Mesodermal cell (in vitro differentiated cells): Measurements from ENCODE around the gene GPATCH3.
"Not testable (repeated sequence)": the region's sequence is repeated elsewhere in the genome, so short reads cannot be mapped to it uniquely, and the experiment has no call there.

Source experiments
- H3K27ac ChIP-seq: 2 replicates; pipeline ENCODE4 v1.7.0; 2013; ENCODE audit warnings: mild to moderate bottlenecking, low read depth, low read length, moderate library complexity; ENCODE audit not compliant: severe bottlenecking
- H3K36me3 ChIP-seq: 2 replicates; pipeline ENCODE4 v1.7.1; 2013; ENCODE audit warnings: mild to moderate bottlenecking, low read length, moderate library complexity; ENCODE audit not compliant: control insufficient read depth, insufficient read depth
- H3K4me1 ChIP-seq: one replicate; pipeline ENCODE4 v1.7.1; 2013; ENCODE audit warnings: mild to moderate bottlenecking, low read length; ENCODE audit not compliant: insufficient read depth, control insufficient read depth, poor library complexity, severe bottlenecking
- H3K4me3 ChIP-seq: 2 replicates; pipeline ENCODE4 v1.7.0; 2013; ENCODE audit warnings: low read length, control low read depth, mild to moderate bottlenecking; ENCODE audit not compliant: insufficient read depth, poor library complexity, severe bottlenecking; ENCODE audit errors: extremely low read depth
- H3K9me3 ChIP-seq: 2 replicates; pipeline ENCODE4 v1.7.1; 2013; ENCODE audit warnings: mild to moderate bottlenecking, low read length, moderate library complexity; ENCODE audit not compliant: control insufficient read depth
- WGBS, 2 experiments: methylation state at CpG; one replicate each; pipeline ENCODE4 v1.1.5; 2013; ENCODE audit warnings: missing lambda C conversion rate in 2 of 2; ENCODE audit not compliant: insufficient coverage in 2 of 2; 5-methylcytosine and 5-hydroxymethylcytosine counted together

The GPATCH3 gene

DNA sequence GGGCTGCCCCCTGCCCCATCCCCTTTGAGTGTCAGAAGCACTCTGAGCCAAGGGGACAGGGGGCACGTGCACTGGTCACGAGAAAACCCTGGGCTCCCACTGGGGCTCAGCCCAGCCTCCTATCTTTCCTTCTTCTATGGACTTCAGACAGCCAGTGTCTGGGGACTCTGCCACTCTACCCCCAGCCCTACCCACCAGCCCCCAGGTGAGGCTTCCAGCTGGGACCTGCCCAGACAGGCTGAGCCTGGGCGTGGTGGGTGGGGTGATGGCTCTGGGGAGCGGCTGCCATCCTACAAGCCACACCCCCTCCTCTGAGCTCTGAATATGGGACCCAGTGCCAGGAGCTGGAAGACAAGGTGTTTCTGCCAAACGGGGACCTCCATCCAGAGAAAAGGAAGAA lies 45.4 kb downstream of the GPATCH3 start:
- Histone ChIP-seq H3K4me1 (no peaks in the 10 kb centered on the region), H3K9me3 (no peaks in the 10 kb centered on the region), H3K27ac (no peak overlapping the region), H3K4me3 (no peak overlapping the region), H3K36me3 (peaks cover 57% of the 10 kb centered on the region)
- WGBS, 2 experiments, result 96% methylated on average over 2 of the region's 5 CpGs; no CpG with 5 or more reads in 1 of the 2 experiments

DNA sequence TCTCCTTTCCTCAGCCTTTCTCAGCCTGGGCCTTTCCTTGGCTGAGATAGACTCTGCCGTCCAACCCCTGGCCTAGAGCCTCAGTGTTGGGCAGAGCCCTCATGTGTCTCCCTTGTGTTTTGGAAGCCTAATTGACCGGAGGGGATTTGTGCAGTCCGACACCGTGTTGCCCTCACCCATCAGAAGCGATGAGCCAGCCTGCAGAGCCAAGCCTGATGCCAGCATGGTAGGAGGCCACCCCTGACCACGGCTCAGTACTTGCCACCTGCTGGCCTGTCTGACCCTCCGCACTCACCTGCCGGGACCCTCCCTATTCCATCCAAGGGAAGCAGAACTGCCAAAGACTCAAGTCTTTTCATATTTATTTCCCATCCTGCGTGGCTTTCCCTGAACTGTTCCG lies 46.7 kb downstream of the GPATCH3 start:
- no peaks in the 10 kb centered on the region for H3K9me3 ChIP-seq
- peaks cover 70% of the 10 kb centered on the region for H3K36me3 ChIP-seq
- H3K4me1 ChIP-seq, result no peaks in the 10 kb centered on the region
- WGBS, 2 experiments, result 93 to 97% methylated on average over 8 to 10 of the region's 10 CpGs
- peak overlapping the region; percentile 8 for H3K27ac ChIP-seq
- H3K4me3 ChIP-seq, result no peak overlapping the region

DNA sequence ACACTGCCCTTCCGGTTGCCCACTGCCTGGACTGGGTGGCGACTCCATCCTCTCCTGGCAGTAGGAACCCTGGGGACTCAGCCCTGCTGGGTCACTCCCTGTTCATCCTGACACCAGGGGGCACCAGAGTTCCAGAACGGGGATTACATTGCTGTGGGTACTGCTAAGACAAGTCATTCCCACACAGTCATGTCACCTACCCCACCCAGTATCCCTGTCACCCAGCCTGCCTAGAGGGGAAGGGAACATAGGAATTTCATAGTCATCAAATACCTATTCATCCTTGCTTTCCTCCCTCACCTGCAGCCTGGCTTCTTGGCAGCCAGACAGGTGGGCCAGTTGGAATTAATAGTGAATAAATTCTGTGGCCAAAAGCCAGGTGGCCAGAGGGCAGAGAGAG lies 47.1 kb downstream of the GPATCH3 start:
- H3K27ac ChIP-seq, result peak overlapping the region; percentile 8
- WGBS, 2 experiments, result 62 to 73% methylated on average over 2 to 3 of the region's 3 CpGs
- H3K4me3 ChIP-seq, result no peak overlapping the region
- no peaks in the 10 kb centered on the region for H3K4me1 ChIP-seq
- no peaks in the 10 kb centered on the region for H3K9me3 ChIP-seq
- peaks cover 74% of the 10 kb centered on the region for H3K36me3 ChIP-seq

DNA sequence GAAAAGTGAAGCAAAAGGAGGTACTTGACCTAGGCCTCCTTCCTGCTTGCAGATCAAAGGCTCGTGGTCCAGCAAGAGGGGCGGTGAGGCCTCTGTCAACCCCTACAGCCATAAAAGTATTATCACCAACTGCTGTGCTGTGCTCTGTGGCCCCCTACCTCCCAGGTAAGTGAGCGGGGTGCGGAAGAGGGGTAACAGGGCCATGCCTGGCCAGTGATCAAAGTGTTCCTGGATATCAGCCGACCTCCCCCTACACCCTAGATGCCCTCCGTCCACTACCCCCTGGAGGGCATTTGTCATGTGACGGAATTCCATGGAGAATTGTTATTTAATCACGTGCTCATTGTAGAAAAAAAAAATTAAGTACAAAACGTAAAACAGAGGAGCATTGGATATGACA lies 47.6 kb downstream of the GPATCH3 start:
- peaks cover 78% of the 10 kb centered on the region for H3K36me3 ChIP-seq
- 72 to 85% methylated on average over 2 to 6 of the region's 9 CpGs for WGBS, 2 experiments
- no peaks in the 10 kb centered on the region for H3K4me1 ChIP-seq
- H3K4me3 ChIP-seq, result no peak overlapping the region
- H3K9me3 ChIP-seq, result no peaks in the 10 kb centered on the region
- H3K27ac ChIP-seq, result no peak overlapping the region

DNA sequence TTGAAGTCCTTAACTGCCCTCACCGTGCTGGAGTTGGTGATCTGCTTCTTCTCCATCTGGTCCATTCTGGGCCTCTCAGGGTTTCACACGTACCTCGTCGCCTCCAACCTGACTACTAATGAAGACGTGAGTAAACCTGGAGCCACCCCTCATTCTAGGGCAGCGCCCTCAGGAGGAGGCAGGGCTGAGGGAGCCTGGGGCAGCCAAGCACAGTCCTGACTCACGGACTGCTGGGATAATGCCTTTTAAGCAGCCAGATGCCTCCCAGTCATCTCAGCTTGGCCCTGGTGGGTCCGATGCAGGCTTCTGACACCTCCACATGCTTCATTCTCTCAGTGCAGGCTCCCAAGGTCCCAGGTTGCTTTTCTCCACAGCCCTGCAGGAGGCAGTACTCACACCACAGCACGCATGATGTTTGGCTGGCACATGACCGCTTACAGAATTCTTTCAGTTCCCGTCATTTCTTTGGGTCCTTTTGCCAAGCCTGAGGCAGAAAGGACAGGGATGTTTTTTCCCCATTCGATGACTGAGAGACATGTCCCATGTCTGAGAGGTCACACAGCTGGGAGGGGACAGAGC lies 49.1 kb downstream of the GPATCH3 start:
- Histone ChIP-seq H3K27ac (no peak overlapping the region), H3K9me3 (no peaks in the 10 kb centered on the region), H3K36me3 (peaks cover 88% of the 10 kb centered on the region), H3K4me1 (no peaks in the 10 kb centered on the region), H3K4me3 (no peak overlapping the region)
- WGBS, 2 experiments, result 91 to 94% methylated on average over 12 of the region's 12 CpGs

DNA sequence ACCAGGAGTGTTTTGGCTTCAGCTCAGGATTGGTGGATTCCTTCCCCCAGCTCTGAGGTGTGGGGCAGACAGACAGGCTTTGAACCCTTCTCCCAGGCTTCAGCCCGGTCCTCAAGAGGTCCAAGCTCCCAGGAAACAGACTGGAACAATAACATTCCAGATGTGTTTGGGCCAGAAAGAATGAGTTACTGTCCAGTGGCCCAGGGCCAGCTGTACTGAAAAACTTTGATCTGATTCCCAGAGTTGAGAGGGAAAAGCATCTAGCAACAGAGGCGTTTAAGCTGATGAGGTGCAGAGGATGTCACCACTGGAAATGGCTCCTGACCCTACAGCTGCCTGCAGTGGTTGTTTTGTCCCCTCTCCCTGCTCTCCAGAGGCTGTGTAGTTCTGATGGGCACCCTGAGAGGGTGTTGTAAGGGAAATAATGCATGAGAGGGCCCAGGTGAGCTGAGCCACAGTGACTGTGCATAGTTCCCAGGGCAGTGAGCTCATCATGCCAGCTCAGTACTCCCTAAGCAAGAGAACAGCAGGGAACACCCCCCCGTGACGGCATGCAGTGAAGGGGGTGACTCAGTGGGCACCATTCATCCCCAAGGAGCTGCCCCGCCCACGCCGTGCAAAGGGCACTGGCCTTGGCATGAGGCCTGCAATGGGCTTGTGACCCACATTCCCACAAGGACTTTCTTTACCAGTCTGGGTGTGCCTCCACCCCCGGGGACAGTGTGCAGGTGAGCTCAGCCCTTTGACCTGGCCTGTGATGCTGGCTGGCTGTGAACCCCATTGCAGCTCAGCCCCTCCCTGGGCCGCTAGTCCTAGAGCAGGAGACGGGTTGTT lies 51.1 kb downstream of the GPATCH3 start:
- Histone ChIP-seq H3K36me3 (peaks cover 76% of the 10 kb centered on the region), H3K4me3 (no peak overlapping the region), H3K9me3 (no peaks in the 10 kb centered on the region), H3K4me1 (no peaks in the 10 kb centered on the region), H3K27ac (no peak overlapping the region)
- 90 to 96% methylated on average over 9 to 10 of the region's 10 CpGs for WGBS, 2 experiments

DNA sequence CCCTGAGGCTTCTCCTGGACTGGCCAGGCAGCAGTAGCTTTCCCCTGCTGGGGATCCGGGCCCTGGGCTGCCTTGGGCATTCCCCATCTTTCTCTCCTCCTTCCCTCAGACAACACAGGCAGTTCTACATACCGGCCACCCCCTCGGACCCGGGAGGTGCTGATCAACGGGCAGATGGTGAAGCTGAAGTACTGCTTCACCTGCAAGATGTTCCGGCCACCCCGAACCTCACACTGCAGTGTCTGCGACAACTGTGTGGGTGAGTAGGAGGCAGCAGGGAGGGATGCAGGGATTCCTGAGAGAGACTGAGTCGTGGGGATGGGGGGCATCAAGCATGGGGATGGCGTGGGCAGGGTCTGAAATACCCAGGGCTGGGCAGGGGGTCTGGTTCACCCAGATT lies 51.8 kb downstream of the GPATCH3 start:
- WGBS, 2 experiments, result 91 to 97% methylated on average over 5 to 10 of the region's 10 CpGs
- Histone ChIP-seq H3K27ac (no peak overlapping the region), H3K36me3 (peaks cover 73% of the 10 kb centered on the region), H3K9me3 (no peaks in the 10 kb centered on the region), H3K4me1 (no peaks in the 10 kb centered on the region), H3K4me3 (no peak overlapping the region)

DNA sequence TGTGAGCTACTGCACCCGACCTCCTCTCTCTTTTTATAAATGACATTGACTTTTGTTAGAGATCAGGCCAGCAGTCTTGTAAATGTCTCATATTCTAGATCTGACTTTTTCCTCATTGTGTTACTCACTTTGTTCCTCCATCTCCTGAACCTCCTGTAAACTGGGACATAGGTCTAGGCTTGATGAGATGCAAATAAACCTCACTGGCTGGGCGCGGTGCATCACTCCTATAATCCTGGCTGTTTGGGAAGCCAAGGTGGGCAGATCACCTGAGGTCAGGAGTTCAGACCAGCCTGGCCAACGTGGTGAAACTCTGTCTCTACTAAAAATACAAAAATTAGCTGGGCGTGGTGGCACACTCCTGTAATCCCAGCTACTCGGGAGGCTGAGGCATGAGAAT lies 52.4 kb downstream of the GPATCH3 start:
- H3K4me1 ChIP-seq, H3K27ac ChIP-seq, H3K4me3 ChIP-seq, H3K9me3 ChIP-seq: not testable (repeated sequence)
- peaks cover 76% of the 10 kb centered on the region for H3K36me3 ChIP-seq
- 96 to 98% methylated on average over 4 to 6 of the region's 6 CpGs for WGBS, 2 experiments

DNA sequence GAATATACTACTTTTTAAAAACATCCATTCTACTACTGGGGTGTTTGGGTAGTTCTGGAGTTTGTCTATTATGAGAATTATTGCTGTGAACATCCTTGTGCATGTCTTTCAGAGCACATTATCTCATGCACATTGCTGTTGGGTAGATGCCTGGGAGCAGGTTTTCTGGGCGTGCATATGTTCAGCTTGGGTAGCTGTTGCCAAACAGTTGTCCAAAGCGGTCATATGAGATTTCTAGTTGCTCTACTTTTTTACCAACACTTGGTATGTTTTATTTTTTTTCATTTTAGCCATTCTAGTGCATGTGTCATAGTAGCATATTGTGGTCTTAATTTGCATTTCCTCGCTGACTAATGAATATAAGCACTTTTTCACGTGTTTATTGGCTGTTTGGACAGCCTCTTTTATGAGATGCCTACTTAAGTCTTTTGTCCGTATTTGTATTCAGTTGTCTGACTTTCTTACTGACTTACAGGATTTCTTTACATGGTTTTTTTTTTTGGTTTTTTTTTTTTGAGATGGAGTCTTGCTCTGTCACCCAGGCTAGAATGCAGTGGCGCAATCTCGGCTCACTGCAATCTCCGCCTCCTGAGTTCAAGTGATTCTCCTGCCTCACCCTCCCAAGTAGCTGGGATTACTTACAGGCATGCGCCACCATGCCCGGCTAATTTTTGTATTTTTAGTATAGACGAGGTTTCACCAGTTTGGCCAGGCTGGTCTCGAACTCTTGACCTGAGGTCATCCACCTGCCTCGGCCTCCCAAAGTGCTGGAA lies 55.7 kb downstream of the GPATCH3 start:
- H3K9me3 ChIP-seq, result no peaks in the 10 kb centered on the region
- no peak overlapping the region for H3K27ac ChIP-seq
- 78 to 96% methylated on average over 6 to 11 of the region's 13 CpGs for WGBS, 2 experiments
- no peaks in the 10 kb centered on the region for H3K4me1 ChIP-seq
- H3K36me3 ChIP-seq, result peaks cover 63% of the 10 kb centered on the region
- no peak overlapping the region for H3K4me3 ChIP-seq
